Measurements from ENCODE around the gene TSPAN18.

The TSPAN18 gene

DNA sequence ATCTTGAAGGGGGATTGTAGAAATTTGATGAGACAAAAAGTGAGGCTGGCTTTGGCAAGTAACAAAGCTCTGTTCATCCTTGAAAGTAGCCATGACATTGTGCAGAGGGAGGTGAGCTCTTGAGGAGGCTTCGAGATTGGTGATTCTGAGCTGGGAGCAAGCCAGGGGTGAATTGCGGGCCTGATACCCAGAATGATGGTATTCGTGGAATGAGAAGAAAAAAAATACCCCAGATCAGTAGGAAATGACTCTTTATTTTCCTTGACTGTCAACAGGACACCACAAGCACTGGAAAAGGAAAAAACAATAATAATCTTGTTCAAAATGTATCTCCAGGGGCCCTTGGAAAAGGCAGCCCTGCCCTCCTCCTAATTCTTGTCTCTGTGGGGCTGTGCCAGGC is 62.7 kb downstream of the TSPAN18 start:
- no peak overlapping the region for H2AFZ ChIP-seq (ENCODE audit: low read length)
- H3K4me2 ChIP-seq (ENCODE audit: low read length): no peak overlapping the region
- H4K20me1 ChIP-seq (ENCODE audit: insufficient read depth, low read length): no peaks in the 10 kb centered on the region
- H3K27me3 ChIP-seq (ENCODE audit: insufficient read depth, low read length): 0 out of 2 replicates have a peak, but pooled peaks cover 4% of the 10 kb centered on the region
- H3K36me3 ChIP-seq (ENCODE audit: insufficient read depth, low read length): no peaks in the 10 kb centered on the region
- TF ChIP-seq EZH2 (IDR thresholded peaks at IDR 0.05; ENCODE audit: borderline replicate concordance, low read length): no peak
- TF ChIP-seq, protein P1, sequence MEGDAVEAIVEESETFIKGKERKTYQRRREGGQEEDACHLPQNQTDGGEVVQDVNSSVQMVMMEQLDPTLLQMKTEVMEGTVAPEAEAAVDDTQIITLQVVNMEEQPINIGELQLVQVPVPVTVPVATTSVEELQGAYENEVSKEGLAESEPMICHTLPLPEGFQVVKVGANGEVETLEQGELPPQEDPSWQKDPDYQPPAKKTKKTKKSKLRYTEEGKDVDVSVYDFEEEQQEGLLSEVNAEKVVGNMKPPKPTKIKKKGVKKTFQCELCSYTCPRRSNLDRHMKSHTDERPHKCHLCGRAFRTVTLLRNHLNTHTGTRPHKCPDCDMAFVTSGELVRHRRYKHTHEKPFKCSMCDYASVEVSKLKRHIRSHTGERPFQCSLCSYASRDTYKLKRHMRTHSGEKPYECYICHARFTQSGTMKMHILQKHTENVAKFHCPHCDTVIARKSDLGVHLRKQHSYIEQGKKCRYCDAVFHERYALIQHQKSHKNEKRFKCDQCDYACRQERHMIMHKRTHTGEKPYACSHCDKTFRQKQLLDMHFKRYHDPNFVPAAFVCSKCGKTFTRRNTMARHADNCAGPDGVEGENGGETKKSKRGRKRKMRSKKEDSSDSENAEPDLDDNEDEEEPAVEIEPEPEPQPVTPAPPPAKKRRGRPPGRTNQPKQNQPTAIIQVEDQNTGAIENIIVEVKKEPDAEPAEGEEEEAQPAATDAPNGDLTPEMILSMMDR (IDR thresholded peaks at IDR 0.05; ENCODE audit: low read length): no peak
- H3K9ac ChIP-seq (ENCODE audit: low read length): no peak overlapping the region
- no peak overlapping the region for H3K4me3 ChIP-seq (ENCODE audit: low read depth, low read length, poor library complexity, severe bottlenecking)
- H3K9me2 ChIP-seq (ENCODE audit: low read depth, low read length): no peaks in the 10 kb centered on the region
- no peaks in the 10 kb centered on the region for H3K4me1 ChIP-seq (ENCODE audit: insufficient read depth, low read length, severe bottlenecking)
- H3K79me2 ChIP-seq (ENCODE audit: insufficient read depth, low read length): no peaks in the 10 kb centered on the region
- H3K9me3 ChIP-seq (ENCODE audit: low read length): no peaks in the 10 kb centered on the region
- no peak overlapping the region for H3K27ac ChIP-seq (ENCODE audit: low read depth, low read length, poor library complexity, severe bottlenecking)
- no peaks in the 10 kb centered on the region for H3F3A ChIP-seq (ENCODE audit: insufficient read depth, low read length)

DNA sequence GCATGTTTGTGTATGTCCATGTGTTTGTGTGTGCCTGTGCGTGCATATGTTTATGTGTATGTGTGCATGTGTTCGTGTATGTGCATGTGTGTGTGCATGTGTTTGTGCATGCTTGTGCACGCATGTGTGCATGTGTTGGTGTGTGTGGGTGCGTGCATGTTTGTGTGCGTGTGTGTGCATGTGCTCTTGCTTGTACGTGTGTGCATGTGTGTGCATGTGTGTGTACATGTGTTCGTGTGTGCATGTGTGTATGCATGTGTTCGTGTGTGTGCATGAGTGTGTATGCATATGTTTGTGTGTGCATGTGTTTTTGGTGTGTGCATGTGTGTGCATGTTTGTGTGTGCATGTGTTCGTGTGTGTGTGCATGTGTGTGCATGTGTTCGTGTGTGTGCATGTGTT is 63.4 kb downstream of the TSPAN18 start:
- Histone ChIP-seq H3K9me2 (ENCODE audit: low read depth, low read length) (no peaks in the 10 kb centered on the region), H2AFZ (ENCODE audit: low read length) (no peak overlapping the region), H3K4me1 (ENCODE audit: insufficient read depth, low read length, severe bottlenecking) (no peaks in the 10 kb centered on the region), H3K36me3 (ENCODE audit: insufficient read depth, low read length) (no peaks in the 10 kb centered on the region), H3K27me3 (ENCODE audit: insufficient read depth, low read length) (0 out of 2 replicates have a peak, but pooled peaks cover under 1% of the 10 kb centered on the region), H3K4me3 (ENCODE audit: low read depth, low read length, poor library complexity, severe bottlenecking) (no peak overlapping the region), H3K9me3 (ENCODE audit: low read length) (no peaks in the 10 kb centered on the region), H3K9ac (ENCODE audit: low read length) (no peak overlapping the region), H3F3A (ENCODE audit: insufficient read depth, low read length) (no peaks in the 10 kb centered on the region), H3K27ac (ENCODE audit: low read depth, low read length, poor library complexity, severe bottlenecking) (no peak overlapping the region), H3K4me2 (ENCODE audit: low read length) (no peak overlapping the region), H3K79me2 (ENCODE audit: insufficient read depth, low read length) (no peaks in the 10 kb centered on the region), H4K20me1 (ENCODE audit: insufficient read depth, low read length) (no peaks in the 10 kb centered on the region)
- TF ChIP-seq, protein P1 (IDR thresholded peaks at IDR 0.05; ENCODE audit: low read length): no peak
- no peak for TF ChIP-seq EZH2 (IDR thresholded peaks at IDR 0.05; ENCODE audit: borderline replicate concordance, low read length)

DNA sequence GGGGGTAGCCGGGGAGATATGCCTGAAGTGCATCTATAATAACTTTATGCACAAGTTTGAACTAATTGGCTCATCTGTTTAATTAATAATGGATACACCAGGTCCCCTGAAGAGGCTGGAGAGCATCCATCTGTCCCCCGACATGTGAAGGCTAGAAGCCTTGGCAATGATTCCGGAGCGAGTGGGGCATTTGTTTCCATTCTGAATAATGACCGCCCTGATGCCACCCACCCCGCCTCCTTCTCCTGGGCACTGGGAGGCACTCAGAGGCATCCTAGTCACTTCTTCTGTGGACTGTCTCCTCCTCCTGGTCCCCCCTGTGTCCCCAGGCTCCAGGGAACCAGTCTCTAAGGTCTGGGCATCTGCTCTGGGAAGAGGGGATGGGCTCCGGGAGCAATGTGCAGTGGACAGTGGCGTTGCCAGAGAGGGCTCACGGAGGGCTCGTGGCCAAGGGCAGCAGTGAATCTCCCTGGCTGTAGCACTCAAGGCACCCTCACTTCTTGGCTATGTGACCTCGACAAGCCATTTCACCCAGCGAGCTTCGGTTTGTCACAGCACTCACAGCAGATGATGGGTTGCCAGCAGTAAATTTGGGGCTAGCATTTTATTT is 64.7 kb downstream of the TSPAN18 start:
- no peak overlapping the region for H3K9ac ChIP-seq (ENCODE audit: low read length)
- no peaks in the 10 kb centered on the region for H3F3A ChIP-seq (ENCODE audit: insufficient read depth, low read length)
- H2AFZ ChIP-seq (ENCODE audit: low read length): no peak overlapping the region
- H3K79me2 ChIP-seq (ENCODE audit: insufficient read depth, low read length): no peaks in the 10 kb centered on the region
- H3K9me2 ChIP-seq (ENCODE audit: low read depth, low read length): no peaks in the 10 kb centered on the region
- no peaks in the 10 kb centered on the region for H3K9me3 ChIP-seq (ENCODE audit: low read length)
- no peak for TF ChIP-seq EZH2 (IDR thresholded peaks at IDR 0.05; ENCODE audit: borderline replicate concordance, low read length)
- TF ChIP-seq, protein P1 (IDR thresholded peaks at IDR 0.05; ENCODE audit: low read length): no peak
- no peak overlapping the region for H3K4me2 ChIP-seq (ENCODE audit: low read length)
- H4K20me1 ChIP-seq (ENCODE audit: insufficient read depth, low read length): no peaks in the 10 kb centered on the region
- H3K36me3 ChIP-seq (ENCODE audit: insufficient read depth, low read length): no peaks in the 10 kb centered on the region
- no peaks in the 10 kb centered on the region for H3K27me3 ChIP-seq (ENCODE audit: insufficient read depth, low read length)
- H3K4me3 ChIP-seq (ENCODE audit: low read depth, low read length, poor library complexity, severe bottlenecking): no peak overlapping the region
- no peak overlapping the region for H3K27ac ChIP-seq (ENCODE audit: low read depth, low read length, poor library complexity, severe bottlenecking)
- H3K4me1 ChIP-seq (ENCODE audit: insufficient read depth, low read length, severe bottlenecking): no peaks in the 10 kb centered on the region

Measured in OCI-LY1 (cell line).